ENCODE measurements around the gene SRSF1.
A peak's percentile ranks its signal among the peaks of the same experiment; 100 is the strongest.
"Not testable (repeated sequence)": the region's sequence is repeated elsewhere in the genome, so short reads cannot be mapped to it uniquely, and the experiment has no call there.

The SRSF1 gene

DNA sequence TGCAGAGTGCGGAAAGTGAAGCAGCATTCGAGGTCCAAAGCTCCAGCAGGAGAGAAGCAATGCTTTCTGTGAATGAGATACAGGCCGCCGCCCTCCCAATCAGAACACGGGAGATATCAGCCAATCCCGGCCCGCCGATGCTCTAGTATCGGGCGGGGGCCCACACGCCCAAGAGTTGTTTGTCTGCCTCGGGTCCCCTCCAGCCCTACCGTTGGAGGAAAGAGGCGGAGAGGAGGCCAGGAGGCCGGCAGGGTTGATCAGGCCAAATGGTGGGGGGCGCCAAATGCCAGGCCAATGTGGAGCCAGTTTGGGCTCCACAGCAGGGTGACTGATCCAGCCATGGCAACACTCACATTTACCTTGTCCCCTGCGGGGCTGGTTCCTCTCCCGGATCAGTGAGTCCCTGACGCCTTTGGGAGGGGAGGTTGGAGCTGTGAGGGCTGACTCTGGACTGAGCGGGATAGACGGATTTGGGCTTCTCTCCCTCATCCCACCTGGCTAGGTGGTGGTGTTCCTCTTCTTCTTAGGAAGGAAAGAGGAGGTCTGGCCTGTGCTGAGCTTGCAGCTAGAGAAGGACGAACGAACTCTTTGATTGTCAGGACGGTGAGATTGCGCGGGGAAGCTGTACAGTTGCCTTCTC is 41.4 kb downstream of the SRSF1 start:
- no peak for DNase-seq (ENCODE audit: low spot score)

DNA sequence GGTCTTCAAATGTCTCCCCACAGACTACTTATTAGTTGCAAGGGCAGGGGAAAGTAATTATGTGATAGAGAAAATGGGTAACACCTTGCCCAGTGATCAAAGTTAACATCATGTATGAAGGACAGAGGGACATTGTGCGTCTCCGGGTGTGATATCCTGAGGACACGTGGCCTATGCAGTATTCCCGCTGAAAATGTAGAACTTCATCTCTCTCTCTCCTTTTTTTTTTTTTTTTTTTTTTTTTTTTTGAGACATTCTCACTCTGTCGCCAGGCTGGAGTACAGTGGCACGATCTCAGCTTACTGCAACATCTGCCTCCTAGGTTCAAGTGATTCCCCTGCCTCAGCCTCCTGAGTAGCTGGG is 43.9 kb downstream of the SRSF1 start:
- DNase-seq (ENCODE audit: low spot score), result no peak

DNA sequence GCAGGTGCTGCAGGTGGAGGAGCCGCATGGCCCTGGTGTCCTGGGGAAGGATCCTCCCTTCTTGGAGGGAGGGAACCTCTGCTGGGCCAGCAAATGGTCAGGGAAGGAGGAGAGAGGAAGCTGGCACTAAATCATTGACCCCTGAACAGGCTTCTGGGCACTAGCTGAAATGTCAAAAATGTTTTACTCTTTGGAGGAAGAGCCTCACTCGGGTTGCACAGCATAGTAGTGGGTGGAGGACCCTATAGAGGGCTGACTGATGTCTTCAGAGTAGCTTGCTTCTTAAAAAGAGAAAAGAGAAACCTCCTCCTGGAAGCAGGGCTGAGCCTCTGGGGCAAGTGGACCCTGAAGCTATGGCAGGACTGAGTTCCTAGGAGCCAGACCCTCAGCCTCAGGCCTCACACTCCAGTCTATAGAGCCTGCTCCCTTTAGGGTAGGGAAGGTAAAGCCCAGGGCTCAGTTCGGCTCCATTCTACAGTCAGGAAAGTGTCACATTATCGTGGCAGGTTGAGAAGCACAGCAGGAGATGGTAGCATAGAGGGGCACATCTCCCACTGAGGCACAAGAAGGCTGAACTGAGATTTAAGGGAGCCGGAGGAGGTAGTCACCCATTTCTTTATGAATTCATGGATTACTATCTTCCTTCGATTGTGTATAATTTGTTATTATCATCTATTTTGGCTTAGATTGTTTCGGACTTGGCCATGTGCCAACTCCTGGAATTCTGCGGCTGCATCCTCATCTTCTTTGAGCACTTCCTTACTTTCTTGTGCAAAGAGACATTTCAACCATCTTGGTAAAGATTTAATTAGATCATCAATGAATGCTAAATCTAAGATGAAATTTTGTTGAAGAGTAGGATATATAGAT is 44.5 kb downstream of the SRSF1 start:
- DNase-seq (ENCODE audit: low spot score), result no peak

DNA sequence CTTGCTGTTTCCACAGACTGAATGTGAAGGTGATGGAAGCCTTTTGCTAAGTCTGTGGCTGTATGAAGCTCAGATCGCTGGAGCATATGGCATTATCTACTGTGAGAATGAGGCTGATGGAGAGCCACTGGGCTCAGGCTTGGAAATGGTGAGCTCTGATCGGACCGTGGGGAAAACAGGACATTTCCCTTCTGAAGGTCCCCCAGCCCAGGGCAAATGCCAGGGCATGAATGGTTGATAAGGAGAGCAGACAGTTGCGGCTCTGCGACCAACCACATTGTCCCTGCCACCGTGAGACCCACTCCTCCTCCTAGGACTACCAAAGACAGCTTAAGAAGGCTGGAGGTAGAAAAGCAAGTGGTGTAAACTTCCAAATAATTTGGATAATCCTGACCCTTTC is 47.1 kb downstream of the SRSF1 start:
- DNase-seq (ENCODE audit: low spot score), result no peak

DNA sequence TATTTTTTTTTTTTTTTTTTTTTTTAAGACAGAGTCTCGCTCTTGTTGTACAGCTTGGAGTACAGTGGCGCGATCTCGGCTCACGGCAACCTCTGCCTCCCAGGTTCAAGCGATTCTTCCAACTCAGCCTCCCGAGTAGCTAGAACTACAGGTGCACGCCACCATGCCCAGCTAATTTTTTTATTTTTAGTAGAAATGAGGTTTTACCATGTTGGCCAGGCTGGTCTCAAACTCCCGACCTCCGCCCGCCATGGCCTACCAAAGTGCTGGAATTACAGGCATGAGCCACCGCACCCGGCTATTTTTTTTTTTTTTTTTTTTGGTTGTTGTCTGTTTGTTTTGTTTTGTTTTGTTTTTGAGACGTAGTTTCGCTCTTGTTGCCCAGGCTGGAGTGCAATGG is 48.7 kb downstream of the SRSF1 start:
- DNase-seq (ENCODE audit: low spot score), result not testable (repeated sequence)

DNA sequence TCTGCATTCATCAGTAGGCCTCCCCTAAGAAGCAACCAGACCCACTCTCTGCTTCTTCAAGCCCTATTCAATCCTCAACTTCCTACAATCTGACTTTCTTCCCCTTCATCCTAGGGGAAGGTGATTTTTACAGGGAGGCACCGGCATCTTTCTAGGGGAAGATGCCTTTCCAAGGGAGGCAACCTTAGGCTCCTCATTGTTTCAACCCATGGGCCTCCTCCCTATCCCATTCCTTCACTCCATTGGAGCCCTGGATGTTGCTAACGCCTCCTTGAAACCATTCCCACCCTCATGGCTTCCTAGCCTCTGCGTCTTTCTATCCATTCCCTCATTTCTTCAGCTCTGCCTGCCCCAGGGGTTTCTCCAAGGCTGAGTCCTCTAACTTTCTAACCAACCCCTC is 49.2 kb downstream of the SRSF1 start:
- DNase-seq (ENCODE audit: low spot score), result no peak

DNA sequence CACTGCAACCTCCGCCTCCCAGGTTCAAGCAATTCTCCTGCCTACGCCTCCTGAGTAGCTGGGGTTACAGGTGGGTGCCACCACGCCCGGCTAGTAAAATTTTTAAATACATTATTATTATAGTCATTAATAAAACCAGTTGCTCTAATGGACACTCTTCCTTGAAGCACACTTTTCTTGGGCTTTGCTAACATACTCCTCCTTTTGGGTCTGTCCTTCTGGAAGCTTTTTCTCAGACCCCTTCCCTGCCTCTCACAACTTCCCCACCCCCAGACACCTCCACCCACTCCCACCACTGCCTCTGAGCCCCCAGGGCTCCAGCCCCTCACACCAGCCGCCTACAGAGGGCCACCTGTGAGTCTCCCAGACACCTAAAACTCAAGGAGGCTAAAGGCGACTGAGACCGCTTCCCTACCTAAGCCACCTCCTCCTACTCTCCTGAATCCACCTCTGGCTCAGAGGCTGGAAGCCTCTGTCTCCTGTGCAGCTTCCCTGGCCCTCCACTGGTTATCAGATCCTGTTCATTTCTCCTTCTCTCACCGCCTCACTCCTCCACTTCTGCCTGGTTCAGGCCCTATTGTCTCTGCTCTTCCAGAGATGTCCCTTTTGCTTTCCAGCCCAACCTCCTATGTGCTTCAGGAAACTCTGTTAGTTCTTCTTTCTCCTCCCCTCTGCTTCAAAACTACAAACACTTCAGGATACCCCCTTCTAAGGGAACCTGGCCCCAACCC is 49.8 kb downstream of the SRSF1 start:
- DNase-seq (ENCODE audit: low spot score), result no peak

DNA sequence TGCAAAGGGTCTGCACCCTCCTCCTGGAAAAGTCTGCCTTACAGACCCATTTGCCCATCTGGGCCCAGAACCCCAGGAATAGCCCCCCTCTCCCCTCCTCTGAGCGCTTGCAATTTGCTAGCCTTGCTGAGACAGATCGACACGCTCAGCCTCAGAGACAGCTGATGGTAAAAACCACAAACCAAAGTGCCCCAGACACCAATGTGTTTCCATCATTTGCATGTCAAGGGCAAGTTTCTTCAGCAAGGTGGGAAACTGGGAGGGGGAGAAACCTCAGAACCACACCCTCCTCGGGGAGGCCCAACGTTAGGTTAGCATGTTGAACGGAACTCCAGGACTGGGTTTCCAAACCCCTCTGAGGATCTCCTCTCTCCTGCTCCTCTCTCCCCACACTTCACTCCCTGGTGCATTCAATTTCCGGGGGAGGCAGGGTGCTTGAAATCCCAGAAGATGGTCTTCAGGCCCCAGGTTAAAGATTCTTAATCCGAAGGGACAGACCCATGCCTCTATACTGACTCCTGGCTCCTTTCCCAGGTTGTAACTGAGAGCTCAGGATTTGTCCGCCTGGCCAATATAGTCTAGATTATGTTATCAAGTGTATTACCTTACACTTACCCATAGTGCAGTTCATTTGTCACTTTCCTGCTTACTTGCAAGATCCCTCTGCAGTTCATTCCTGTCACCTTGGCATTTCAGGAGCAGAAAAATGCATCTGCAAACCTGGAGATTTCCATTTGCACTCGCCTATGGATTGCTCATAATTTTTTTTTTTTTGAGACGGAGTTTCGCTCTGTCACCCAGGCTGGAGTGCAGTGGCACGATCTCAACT is 50.5 kb downstream of the SRSF1 start:
- DNase-seq (ENCODE audit: low spot score), result peak; percentile 41

DNA sequence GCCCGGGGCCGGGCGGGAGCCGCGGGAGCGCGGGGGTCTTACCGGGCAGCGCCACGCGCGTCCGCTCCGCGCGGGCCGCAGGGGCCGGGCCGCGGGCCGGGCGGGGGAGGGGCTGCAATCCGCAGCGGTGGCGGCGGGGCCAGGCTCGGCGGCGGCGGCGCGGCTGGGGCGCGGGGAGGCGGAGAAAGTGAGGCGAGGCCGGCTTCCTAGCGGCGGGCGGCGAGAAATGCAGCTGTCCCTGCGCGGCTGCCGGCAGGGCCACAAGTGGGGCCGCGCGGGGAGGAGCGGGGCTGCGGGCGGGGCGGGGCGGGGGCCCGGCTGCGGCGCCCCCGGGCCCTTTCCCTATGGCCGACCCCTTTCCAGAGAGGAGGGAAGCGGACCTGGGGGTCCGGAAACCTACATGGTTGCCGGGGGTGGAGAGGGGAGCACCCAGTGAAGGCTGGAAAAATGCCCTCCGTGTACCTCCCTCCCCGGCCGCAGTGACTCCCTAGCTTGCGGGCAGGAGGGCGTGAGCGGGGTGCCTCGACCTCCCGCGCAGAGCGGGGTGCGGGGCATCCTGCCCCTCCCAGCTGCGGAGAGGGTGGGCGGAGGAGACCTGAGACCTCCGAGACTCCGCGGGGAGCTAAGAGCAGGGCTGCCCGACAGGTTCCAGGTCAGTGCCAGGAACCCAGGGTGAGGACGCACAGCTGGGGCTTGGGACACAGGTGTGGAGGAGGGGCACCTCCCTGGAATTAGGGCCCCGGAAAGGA is 51.7 kb downstream of the SRSF1 start, which contains the start of gene CUEDC1:
CUEDC1 (minus strand) TSS at position 230 of the 749 bp plus-strand sequence. CDS start 69,848 bp downstream, outside the sequence.
- peak; percentile 60 for DNase-seq (ENCODE audit: low spot score)

DNA sequence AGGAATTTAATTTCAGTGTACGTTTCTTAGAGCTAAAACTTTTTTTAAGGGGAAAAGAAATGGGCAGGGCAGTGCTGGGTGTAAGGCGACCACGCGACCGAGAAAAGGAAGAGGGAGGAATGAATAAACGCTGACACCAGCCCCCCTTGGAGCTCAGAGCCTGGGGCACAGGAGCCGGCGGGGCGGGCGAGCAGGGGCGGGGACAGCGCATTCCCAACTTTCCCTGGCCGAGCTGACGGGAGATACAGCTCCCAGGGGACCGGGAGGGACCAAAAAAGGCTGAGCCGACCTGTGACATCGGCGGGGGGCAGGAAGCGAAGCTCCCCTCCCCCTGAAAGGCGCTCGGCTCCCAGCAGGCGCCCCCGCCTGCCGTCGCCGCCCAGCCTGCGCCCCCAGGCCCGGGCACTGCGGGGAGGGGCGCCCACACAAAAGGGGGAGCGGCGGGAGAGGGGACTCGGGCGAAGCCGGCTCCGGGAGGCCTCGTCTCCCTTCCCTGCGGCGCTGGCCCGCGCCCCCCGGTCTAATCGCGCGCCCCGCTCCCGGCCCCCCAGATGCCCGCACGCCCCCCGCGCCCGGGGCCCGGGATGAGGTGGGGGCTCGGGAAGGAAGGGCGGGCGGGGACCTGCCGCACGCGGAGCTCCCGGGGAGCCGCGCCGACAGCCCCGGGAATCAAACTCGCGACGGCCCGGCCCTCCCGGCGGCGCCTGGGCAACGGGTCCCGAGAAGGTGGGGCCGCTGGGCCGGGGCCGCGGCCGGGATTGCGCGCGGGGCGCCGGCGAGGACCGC is 52.5 kb downstream of the SRSF1 start:
- no peak for DNase-seq (ENCODE audit: low spot score)

DNA sequence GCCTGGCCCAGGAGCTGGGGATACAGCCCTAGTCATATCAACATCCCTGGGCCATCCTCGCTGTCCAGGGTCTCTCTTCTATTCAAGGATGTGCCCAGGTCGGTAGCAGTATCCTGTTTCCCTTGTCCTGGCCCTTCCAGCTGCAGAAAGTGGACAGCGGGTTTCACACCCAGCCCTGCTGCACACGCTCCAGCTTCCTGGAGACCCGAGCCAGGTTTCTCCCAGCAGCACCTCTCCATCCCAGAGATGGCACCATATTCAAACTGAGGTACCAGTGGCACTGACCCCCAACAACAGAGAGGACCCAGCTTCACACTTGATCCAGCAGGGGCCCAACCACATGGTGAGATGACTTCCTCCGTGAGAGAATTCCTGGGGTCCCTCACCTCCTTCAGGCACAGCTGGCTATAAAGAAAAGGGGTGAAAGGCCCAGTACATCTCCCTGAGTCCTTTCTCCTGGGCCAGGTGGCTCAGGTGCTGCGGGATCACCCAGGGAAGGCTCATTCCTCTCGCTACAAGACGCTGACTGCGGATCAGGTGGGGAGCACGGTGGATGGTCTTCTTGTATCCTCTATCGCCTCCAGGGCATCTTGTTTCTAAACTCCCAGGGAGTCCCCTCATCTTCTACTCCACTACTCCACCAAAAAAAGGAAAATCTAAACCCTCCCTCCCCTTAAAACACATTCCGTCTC is 53.2 kb downstream of the SRSF1 start:
- no peak for DNase-seq (ENCODE audit: low spot score)
